Stimulated activated CD8-positive, alpha-beta memory T cell treated with anti-CD3 and anti-CD28 coated beads, Interleukin-4, amount 100 ng/mL, for 1 hour (primary cell): ENCODE measurements around the gene FAT1.

Source experiments
- DNase-seq, 2 donors: peaks; one replicate each; pipeline ENCODE4 v3.0.0-alpha.2; 2020; ENCODE audit warnings: low read depth in 2 of 2, low spot score in 1 of 2

Gene FAT1

DNA sequence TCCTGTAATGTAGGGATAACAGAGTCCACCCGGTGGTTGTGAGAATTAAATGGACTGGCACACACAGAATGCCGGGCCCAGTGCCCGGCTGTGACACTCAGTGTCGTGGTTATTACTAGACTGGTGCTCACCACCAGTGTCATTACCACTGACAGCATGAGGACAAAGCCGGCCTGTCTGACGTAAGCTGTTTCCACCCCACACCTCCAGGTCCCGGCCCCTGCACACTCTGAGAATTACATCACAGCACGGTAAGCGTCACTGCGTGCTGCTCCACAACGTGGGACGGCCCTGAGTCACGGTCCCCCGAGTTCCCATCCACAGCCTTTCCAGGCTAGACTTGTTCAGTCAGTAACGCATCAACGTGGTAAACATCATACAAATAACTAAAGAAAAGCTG is 22.9 kb downstream of the FAT1 start:
- no peak for DNase-seq

DNA sequence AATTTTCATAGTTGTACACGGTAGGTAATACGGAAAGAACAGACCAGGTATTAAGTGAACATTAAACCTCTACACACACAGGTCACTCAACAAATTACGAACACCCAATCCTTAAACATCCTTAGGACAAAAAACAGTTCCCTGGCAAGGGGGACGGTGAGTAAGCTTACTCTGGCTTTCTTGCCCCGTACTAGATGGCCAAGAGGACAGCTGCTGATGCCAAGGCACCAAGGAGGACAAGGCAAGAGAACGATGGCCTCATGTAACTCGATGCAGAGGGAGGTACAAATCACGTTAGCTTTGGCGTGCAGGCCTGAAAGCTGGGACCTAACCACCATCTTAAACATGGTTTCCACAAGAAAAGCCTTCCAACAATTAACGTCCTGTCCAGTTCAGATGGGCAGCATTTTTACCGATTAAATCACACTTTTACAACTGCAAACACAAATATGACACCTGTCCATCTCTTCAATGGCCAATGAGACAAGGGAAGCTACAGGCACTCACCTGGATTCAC is 23.7 kb downstream of the FAT1 start:
- DNase-seq, result no peak

DNA sequence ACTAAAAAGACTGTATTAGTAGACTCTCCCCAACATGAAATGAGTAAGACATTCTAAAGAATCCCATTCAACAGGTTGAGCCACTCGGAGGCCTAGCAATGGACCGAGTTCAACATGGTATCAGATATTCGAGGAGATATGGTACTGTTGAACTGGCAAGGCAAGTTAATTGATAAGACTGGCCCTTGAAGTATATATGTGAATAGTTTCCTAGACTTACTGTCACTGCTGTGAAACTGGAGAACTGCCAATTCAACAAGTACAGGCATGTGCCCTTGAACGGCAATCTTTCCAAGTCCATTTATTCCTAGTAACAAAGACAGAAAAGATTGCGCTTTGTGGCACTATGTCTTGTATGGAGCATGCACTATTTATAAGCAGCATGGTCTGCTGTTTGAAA is 24.4 kb downstream of the FAT1 start:
- no peak for DNase-seq

DNA sequence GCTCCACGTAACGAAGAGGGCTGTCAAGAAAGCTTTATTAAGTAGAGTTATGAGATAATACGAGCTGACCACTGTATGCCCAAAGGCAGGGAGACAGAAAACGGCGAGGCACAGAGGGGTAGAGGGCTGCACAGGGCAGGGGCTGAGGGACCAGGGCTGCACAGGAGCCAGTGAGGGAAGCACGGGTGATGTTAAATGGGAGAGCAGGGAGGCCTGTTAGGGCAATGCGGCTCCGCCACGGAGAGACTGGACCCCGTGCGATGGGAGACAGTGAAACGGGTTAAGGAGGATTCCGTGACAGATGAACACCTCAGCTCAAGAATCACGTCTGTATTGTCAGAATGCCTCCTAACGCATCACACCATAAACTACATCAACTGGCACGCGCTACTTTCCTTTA is 25.1 kb downstream of the FAT1 start:
- DNase-seq, result no peak

DNA sequence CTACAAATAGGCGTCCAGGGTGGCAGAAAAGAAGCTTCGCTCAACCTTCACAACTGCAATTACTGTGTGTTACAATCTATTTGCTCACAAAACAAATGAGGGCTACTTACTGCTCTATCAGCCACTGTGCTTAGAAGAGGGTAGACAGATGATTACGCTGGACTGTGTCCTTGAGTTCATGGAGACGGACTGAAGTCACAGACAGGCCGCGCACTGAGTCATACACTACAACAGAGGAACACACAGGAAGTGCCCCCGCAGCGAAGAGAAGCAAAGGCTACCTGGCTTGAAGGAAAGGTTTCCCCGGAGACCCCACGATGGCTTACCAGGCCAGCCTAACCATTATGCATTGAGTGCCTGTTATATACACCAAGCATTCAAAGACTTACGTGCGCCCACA is 25.6 kb downstream of the FAT1 start:
- DNase-seq, result no peak

DNA sequence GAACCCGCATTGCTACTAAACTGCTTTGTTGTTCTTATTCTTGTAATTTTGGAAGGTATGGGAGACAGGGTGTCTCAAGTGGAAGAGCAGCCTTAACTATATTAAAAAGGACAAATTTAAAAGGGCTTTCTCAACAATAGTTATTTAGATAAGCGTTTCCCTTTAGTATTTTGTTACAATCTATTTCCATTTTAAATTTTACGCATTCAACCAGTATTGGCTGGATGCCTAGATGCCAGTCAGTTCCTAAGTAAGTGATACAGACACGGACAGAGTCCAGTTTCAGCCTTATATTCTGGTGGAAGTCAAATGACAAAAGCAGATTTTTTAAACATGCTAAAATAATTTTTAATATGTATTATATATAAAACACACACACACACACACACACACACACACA is 28.3 kb downstream of the FAT1 start:
- no peak for DNase-seq

DNA sequence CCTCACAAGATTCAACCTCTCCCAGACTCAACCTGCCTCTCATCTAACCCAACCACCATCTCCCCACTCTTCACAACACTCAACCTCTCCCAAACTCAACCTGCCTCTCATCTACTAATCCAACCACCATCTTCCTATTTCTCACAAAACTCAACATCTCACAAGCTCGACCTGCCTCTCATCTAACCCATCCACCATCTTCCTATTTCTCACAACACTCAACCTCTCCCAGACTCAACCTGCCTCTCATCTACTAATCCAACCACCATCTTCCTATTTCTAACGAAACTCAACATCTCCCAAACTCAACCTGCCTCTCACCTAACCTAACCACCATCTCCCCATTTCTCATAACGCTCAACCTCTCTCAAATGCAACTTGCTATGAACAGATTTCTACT is 29.8 kb downstream of the FAT1 start:
- no peak for DNase-seq

DNA sequence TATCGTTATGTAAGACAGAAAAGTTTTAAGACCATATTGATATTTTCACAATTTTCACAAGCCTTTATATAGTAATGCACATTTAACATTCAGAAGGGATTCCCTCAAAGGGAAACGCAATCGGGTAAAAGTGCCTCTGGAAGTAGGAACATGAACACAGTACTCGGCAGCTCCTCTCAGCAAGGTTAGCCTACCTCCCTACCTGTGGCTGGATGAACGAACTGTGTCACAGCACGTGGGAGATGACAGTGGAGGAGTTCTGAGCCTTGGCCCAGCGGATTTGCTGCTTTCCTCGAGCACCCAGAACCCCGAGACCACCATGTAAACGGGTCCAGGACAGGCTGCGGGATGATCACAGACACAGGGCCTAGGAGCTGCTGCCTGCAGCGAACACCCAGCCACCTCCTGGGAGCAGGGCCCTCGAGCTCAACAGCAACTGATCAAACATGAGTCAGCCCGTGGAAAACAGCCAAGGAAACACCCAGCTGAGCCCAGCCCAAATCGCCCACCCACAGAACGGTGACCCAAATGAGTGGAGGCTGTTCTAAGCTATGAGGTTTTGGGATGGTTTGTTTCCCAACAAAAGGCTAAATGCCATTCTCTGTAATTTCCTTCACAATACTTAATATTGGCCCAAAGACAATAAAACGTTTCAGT is 30.4 kb downstream of the FAT1 start:
- DNase-seq, result no peak

DNA sequence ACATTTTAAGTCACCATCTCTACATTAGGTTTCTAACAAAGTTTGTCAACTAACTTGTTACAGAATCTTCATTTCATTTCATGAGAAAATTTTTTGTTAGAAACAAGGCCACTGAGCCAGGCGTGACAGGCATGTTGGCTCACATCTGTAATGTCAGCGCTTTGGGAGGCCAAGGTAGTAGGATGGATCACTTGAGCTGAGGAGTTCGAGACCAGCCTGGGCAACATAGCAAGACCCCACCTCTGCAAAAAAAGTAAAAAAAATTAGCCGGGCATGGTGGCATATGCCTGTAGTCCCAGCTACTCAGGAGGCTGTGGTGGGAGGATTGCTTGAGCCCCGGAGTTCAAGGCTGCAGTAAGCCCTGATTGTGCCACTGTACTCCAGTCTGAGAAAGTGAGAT is 32.3 kb downstream of the FAT1 start:
- no peak for DNase-seq

DNA sequence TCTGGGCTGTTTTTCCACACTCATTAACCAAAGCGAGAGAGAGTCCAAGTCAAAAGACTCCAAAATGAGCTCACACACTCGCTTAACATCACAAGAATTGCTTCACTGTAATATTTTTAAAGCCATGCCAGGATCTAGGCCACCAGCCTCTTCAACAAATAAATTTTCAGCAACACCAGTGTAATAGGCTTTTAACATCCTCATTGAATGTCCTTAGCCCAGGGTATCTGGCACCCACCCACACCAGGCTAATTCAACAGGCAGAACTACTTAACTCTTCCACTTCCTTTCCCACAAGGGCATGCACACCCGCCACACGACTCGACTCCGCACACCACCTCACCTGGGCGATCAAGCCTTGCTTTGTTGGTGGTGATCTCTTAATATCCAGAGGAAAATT is 34.2 kb downstream of the FAT1 start:
- no peak for DNase-seq

DNA sequence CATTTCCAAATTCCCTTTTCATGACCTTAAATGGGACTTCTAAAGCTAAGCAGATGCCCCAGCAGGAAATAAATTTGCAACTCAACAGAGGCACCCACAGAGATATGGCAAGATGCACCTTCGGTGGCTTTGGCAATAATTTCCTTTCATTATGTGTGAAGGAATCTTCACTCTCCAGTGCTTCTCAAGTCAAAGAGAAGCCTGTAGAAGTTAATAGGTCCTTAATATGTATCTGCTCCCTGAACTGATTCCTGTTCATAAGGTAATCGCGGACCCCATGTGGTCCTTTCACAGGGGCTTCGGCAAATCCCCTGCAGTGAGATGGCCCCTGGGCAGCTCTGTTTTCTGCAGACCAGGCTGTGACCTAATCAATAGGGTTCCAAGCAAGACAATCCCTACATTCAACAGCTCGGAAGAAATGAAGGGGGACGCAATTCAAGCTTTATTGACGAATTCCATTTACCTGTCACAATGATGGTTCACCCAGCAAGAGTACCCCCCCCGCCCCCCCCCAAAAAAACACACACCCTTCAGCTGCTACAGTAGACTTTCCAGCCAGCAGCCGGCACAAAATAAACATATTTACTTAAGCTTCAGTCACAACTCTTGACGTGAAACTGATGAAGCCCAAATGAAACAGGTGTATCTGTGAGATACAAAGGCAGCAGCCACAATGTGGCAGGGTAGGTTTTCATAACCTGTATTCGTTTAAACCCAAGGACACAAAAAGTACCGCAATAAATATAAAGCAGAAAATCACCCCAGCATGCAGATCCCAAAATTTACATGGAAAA is 35.3 kb downstream of the FAT1 start:
- DNase-seq, result no peak

DNA sequence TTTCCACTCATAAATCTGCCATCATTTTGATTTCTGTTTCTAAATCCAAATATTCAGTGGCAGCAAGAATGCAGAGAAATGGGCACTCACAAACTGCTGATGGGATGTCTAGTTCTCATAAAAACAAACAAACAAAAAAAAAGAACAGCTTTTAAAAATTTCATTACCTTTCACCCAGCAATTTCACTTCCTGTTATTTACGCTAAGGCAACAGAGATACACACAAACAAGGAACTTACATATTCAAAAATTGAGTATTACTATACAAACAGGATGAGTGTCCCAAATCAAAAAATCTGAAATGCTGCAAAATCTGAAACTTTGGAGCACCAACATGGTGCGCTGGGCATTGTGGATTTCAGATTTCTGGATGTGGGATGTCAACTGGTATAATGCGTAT is 36.4 kb downstream of the FAT1 start:
- no peak for DNase-seq

DNA sequence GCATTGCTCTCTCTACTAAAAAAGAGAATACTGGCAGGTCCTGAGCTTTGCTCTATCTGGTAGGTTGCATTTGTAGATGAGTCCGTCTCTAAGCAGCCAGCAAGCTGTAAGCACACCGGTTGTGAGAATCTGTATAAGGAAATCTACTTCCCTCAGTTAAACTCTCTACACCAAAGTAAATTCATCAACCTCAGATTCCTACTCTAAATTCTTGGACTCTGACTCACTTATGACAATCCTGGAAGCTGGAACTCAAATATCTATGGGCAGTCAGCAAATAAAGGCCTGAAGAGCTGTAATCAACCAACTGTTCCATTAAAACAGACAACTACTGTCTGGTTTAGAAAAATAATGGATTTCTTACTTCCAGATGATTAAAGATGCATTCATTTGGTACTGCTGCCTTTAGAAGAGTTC is 37.9 kb downstream of the FAT1 start:
- DNase-seq, result no peak

DNA sequence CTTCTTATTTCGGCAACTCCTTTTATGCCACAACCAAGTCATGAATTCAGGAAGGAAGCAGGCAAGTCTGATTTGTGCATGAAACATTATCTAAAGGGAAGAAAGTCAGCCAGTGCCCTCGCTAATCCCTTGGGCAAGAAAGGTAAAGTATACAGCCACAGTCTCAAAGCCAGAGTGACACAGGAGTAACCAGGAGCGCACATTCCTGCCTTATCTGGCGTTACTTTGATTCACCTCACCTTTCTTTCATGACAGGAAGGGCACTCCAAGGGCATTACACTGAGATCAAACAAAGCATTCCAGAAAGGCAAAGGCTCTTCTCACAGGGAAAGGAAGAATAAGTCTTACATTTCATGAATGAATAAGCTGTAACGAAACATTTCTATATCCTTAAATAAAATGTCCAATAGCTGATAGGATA is 38.8 kb downstream of the FAT1 start:
- no peak for DNase-seq

DNA sequence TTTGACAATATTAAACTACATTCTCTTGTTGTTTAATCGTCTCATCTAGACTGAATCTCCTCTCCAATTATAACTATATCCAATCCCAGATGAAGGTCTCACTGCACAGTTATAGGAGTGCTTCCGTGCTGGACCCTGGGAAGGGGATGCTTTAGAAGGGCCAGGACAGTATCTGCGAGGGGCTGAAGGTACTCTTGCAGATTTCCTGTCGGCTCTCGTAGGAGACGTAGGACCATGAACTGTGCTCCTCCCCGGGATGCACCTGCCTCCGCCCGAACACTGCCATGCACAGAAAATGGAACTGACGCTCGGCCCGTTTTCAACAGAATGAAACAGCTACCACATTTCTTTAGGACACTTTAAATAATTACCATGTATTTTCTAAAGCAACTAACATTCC is 39.4 kb downstream of the FAT1 start:
- DNase-seq, result no peak

DNA sequence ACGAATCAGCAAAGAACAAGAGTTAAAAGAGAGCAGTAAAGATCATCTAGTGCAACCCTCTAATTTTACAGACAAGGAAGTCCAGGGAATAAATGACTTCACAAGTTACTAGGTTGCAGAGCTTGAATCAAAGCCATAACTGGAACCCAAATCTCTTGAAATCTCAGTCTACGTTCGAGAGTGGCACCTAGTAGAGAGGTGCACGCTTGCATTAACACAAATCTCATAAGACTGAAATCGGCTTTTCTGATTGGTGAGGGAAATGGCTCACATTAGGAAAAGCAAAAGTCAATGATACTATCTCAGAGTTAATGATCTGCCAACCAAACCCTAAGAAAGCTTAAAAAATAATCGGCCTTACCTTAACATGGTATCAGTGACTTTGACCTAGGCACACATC is 43.0 kb downstream of the FAT1 start:
- DNase-seq, result no peak

DNA sequence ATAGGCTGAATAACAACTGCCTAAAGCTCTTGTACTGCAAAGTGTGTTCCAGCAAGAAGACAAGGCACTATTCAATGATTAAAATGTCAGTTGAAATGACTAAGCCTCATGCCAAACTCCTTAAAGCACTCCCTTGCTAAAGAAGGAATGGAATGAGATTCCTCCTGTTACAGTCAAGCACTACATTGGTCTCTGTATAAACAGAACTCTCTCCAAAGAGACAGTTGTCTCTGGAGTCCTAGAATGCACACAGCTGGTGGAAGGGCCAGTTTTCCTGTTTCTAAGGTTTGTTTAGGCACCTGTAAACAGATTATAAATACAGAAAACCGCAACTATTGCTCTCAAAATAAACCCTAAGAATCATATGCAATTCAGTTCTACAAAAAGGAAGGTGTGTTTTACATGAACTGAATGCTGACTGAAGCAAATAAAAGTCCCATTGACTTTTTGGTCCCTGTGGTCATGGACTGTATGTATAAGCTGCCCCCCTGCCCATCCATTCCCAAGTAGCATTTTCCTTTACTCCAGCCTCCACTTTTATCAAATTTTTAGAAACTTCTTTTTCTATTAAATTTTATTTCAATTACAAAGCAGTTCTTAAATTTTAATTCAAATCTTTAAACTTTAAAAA is 47.0 kb downstream of the FAT1 start:
- DNase-seq, result no peak

DNA sequence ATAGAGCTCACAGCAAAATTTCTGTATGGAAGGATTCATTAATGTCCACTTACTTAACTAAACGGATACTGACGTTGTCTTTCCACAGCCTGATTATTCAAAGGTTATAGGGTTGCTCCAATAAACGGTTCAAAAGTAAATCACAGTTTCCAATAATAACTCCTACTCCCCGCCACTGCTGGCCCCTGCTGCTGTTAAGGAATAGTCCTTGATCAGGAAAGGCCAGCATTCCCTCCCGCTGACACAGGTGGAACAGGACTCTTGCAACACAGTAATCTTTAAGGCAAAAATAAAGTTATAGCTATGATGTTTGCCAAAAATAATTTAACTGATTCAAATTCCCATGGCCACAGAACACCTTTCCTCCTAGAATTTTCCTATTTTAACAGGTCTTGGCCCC is 53.9 kb downstream of the FAT1 start:
- DNase-seq, result no peak

DNA sequence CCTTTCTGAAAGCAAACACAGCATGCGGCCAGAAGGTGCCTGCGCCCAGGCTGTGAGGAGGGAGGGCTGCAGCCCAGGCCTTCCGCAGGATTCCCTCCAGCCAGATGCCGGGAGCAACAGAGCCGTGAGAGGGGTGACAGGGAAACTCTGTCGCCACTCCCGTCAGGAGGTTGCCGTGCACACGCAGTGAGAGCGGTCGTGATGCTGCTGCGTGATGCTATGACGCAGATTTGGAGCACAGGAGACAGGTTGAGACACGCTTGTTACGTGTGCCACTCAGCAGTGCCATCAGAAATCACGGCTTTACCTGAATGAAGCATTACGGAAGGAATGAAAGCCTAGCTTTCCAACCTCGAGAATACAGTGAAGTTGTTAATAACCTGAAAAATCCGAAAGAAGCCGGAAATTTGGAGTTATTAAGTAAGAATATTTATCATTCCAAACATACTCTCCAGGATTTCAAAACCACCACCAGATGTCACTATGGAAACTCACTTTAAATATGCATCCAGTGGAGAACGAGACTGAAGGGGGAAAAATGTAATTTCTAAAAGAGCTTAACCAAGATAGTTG is 54.4 kb downstream of the FAT1 start:
- DNase-seq, result no peak

DNA sequence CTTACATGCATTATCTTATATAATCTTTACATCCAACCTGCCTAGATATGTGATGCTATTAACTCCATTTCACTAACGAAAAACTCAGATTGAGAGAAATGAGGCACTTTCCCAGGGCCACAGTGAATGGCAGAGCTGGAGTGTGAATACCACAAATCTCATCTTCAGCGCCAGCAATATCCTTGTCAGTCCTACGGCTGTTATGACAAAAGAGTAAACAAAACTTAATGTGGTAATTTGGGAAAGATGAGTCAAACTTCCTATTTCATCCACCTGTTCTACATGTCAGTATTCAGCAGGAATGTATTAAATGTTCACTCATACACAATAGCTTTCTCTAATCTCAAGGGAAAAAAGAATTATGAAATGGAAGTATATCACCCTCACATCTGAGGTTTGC is 56.9 kb downstream of the FAT1 start:
- DNase-seq, result no peak

DNA sequence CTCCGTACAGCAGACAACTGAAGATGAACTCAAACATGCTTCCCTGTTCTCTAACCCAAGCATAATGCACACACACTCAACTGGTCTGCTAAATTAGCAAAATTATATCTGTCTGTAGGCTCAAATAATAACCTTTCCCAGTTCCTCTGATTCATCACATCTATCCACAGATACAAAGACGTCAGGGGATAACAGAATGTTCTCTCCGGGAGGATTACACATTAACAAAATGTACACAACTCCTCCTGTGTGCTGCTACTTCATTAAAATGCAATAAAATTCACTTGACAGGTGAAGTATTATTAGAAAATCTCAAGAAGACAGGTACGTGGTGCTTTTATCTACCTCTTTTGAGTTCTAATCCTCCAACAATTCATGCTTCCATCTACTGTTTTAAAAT is 57.4 kb downstream of the FAT1 start:
- no peak for DNase-seq

DNA sequence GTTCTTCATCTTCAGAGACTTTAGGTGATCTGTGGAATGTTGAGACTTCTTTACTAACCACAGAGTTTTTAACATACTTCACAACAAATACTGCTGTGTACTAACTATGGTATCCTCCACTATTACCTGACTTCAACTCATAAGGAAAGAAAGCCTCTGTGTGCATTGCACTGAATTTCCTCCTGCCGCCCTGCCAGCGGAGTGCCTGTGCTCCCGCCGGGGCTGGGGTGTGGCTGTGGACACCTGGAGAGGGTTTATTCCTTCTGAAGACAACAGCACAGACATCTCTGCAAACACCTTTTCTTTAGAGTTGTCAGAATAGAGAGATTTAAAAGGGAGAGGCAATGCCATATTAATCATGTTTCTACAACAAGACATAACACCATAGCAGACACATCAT is 63.3 kb downstream of the FAT1 start:
- no peak for DNase-seq
